ENCODE data around the gene ZNF429.

GRCh38 chr19:21460686-21461085 is 44.7 kb upstream of the ZNF429 start:
- TF ChIP-seq CTCF (IDR thresholded peaks at IDR 0.05; ENCODE audit: insufficient read depth, low read length) (no peak), GABPA (IDR thresholded peaks at IDR 0.05; ENCODE audit: low read depth) (no peak), POLR2AphosphoS5 (IDR thresholded peaks at IDR 0.05; ENCODE audit: low read depth) (no peak), REST (IDR thresholded peaks at IDR 0.05; ENCODE audit: insufficient replicate concordance, low read depth) (no peak)
